Measurements from ENCODE around the gene SERGEF. TPM values are rescaled to one million over a fixed set of nuclear protein-coding genes. Genes with fewer than 3 reads are reported as not detected.

Gene SERGEF
- total and polyA plus RNA-seq, 2 of the 13 experiments (the other 11 are each of a cell fraction or from before 2014, with no cell fraction given): 54.5 to 114 TPM

- TF ChIP-seq ZMYM4 (CRISPR knock-in tag; IDR thresholded peaks at IDR 0.05): peak; percentile 99
- peak; percentile 61; the same call in 1 of the 2 replicates for TF ChIP-seq HNF1A (IDR thresholded peaks at IDR 0.05; ENCODE audit: low read depth)
- TF ChIP-seq HNF1A (CRISPR knock-in tag; IDR thresholded peaks at IDR 0.05; ENCODE audit: borderline replicate concordance): peak; percentile 87
- no peak; the same call in 1 of the 2 replicates for TF ChIP-seq HMGXB3 (CRISPR knock-in tag; IDR thresholded peaks at IDR 0.05; ENCODE audit: borderline replicate concordance)
- no peak for TF ChIP-seq ZBTB1 (CRISPR knock-in tag; IDR thresholded peaks at IDR 0.05; ENCODE audit: borderline replicate concordance)
- TF ChIP-seq ZNF550 (CRISPR knock-in tag; IDR thresholded peaks at IDR 0.05; ENCODE audit: borderline replicate concordance): no peak
- TF ChIP-seq SNAI1 (CRISPR knock-in tag; IDR thresholded peaks at IDR 0.05; ENCODE audit: borderline replicate concordance): no peak
- TF ChIP-seq ZBTB14 (CRISPR knock-in tag; IDR thresholded peaks at IDR 0.05): no peak
- TF ChIP-seq ZBTB43 (CRISPR knock-in tag; conservative IDR thresholded peaks at IDR 0.05): peak; percentile 74; the same call in 1 of the 2 replicates
- no peak for TF ChIP-seq NFYB (CRISPR knock-in tag; IDR thresholded peaks at IDR 0.05)
- peak; percentile 46; the same call in 1 of the 2 replicates for TF ChIP-seq JUNB (CRISPR knock-in tag; IDR thresholded peaks at IDR 0.05; ENCODE audit: borderline replicate concordance)
These were observed 242.7 kb downstream of the SERGEF start (continued) for GRCh38 chr11:17770048-17770652.
